Measurements from ENCODE around the gene DSN1. TPM values are rescaled to one million over a fixed set of nuclear protein-coding genes. Genes with fewer than 3 reads are reported as not detected.

The DSN1 gene, protein sequence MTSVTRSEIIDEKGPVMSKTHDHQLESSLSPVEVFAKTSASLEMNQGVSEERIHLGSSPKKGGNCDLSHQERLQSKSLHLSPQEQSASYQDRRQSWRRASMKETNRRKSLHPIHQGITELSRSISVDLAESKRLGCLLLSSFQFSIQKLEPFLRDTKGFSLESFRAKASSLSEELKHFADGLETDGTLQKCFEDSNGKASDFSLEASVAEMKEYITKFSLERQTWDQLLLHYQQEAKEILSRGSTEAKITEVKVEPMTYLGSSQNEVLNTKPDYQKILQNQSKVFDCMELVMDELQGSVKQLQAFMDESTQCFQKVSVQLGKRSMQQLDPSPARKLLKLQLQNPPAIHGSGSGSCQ
- 12.9 and 18.5 TPM in 2 replicates for total RNA-seq

DNA sequence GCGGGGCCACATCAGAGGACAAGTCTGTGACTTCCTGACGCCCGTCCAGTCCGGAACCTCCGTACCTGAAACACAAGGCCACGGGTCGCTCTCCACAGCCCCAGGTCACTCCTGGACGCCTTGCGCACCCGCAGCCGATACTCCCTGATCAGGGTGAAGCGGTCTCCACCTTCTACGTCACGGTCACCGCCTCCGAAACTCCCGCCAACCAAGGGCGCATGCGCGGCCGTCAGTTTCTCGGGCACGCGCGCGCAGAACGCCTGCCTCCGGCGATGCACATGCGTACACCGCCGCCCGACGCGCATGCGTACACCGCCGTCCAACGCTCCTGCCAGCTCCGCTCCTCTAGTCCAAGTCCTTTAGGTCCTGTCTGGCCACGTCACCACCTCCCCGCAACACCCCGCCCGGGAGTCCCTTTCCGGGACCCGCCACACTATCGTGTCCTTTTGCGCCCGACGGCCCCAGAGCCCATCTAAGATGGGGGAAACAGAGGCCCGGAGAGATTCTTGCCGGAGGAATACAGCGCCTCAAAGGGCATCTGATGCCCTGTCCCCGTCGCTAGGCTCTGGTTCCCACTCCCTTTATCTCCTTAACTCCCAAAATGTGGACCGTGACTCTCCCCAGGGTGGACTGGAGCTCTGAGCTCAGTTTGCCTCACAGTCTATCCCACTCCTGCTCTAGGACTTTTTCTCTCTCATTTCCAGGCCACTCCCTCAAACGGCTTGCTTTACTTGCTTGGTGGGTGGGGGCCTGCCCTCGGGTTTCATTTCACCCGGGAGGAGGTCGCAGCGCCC, at the start of gene DSN1:
Gene DSN1, minus strand, starts transcription at position 167 of the 794 bp plus-strand sequence. CDS start 2,305 bp downstream, outside the sequence.

DNA sequence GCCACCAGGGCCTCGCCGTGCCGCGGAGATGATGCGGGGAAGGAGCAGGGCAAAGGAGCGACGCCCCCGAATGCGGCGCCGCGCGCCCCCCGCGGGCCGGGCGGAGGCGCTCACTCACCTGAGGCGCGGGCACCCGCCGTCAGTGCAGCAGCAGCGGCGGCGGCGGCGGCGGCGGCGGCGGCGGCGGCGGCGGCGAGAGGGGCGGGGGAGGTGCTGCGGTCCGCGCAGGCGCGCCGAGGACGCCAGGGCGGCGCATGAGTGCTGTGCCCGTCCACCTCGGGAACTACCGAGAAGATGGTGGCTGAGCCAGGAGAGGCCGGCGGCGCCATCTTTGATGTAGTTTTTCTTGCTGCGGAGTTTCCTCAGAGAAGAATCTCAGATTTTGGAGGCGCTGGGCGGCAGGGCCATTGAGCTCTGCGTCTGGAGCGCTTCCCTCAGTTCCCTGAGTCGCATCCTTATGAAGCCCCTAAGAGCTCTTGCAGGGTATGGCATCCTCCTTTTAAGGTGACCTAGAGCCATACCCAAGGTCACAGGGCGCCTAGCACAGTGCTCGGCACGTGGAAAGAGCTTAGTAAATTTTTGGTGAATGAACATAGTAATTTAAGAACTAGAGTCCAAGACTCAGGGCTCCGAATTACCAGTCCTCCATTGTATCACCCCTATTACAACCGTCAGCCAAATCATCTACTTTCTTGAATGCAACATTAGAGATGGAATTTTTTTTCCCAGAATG, 27.5 kb downstream of the DSN1 start, which contains the start of gene NDRG3:
Gene NDRG3, minus strand, starts transcription at position 164 of the 733 bp plus-strand sequence. CDS start 24,355 bp downstream, outside the sequence.

Other genes with a start within 250 kb of the DSN1 start
- gene MYL9, start 232.2 kb downstream of the DSN1 start, total RNA-seq: 11.6 and 21.9 TPM in 2 replicates
- 3.8 and 5.5 TPM in 2 replicates for gene TGIF2, start 200.2 kb downstream of the DSN1 start, total RNA-seq
- 45.8 and 55.0 TPM in 2 replicates for gene RAB5IF, start 168.0 kb downstream of the DSN1 start, total RNA-seq
- gene SLA2, start 127.6 kb downstream of the DSN1 start, total RNA-seq: not detected in 2 replicates
- 21.1 and 36.2 TPM in 2 replicates for gene NDRG3, start 27.7 kb downstream of the DSN1 start, total RNA-seq
- gene TLDC2, start 102.4 kb upstream of the DSN1 start, total RNA-seq: 0.13 and 0.19 TPM in 2 replicates
- 21.9 and 26.0 TPM in 2 replicates for gene SAMHD1, start 177.9 kb upstream of the DSN1 start, total RNA-seq